ENCODE data around the gene ZMPSTE24. TPM values are rescaled to one million over a fixed set of nuclear protein-coding genes. Genes with fewer than 3 reads are reported as not detected.

Gene ZMPSTE24
- total RNA-seq, 1 experiment from 2014 or later: 65.4 TPM

- in situ Hi-C loops (cut with HindIII; ENCODE audit: low pct_unique_long_range_greater_than_20kb, low sequenced_read_pairs): no loop called here
- ChIA-PET POLR2A (no interaction called here), CTCF (no interaction called here)
- TF ChIP-seq SIN3A (IDR thresholded peaks at IDR 0.05; ENCODE audit: borderline replicate concordance, insufficient read depth, low read depth, low read length) (no peak), POLR2AphosphoS5 (IDR thresholded peaks at IDR 0.05; ENCODE audit: low read depth, low read length) (no peak), CTCF (IDR thresholded peaks at IDR 0.05) (no peak), TCF7L2 (IDR thresholded peaks at IDR 0.05; ENCODE audit: low read depth, low read length) (no peak), REST (IDR thresholded peaks at IDR 0.05; ENCODE audit: insufficient read depth in 1 of 2, low read depth in 2 of 2, low read length in 1 of 2) (no peak)
- no TSS peak for BruUV-seq (replicated peaks)
- no peak for ATAC-seq
- no peaks in the 10 kb centered on the region for H3K4me1 ChIP-seq (ENCODE audit: control insufficient read depth, insufficient read depth, low read length)
- H3K4me3 ChIP-seq (ENCODE audit: low read depth in 2 of 2, low read length in 2 of 2): no peak overlapping the region
- intact Hi-C loops (cut with micrococcal nuclease; ENCODE audit: unreplicated experiment): no loop called here
- DNase-seq (ENCODE audit: low read depth, low spot score): no peak
- no peaks in the 10 kb centered on the region for H3K27me3 ChIP-seq (ENCODE audit: control insufficient read depth, insufficient read depth, low read length)
- H3K27ac ChIP-seq (ENCODE audit: low read length): no peak overlapping the region
- no peaks in the 10 kb centered on the region for H3K9me3 ChIP-seq (ENCODE audit: control insufficient read depth, insufficient read depth, low read depth, low read length)
- no peaks in the 10 kb centered on the region for H3K36me3 ChIP-seq (ENCODE audit: control insufficient read depth, insufficient read depth, low read length)
Measured at GRCh38 chr1:40309374-40310128, 51.5 kb downstream of the ZMPSTE24 start.

- BruUV-seq (replicated peaks): no TSS peak
- in situ Hi-C loops (cut with HindIII; ENCODE audit: low pct_unique_long_range_greater_than_20kb, low sequenced_read_pairs): no loop called here
- Histone ChIP-seq H3K4me1 (ENCODE audit: control insufficient read depth, insufficient read depth, low read length) (no peaks in the 10 kb centered on the region), H3K36me3 (ENCODE audit: control insufficient read depth, insufficient read depth, low read length) (no peaks in the 10 kb centered on the region), H3K9me3 (ENCODE audit: control insufficient read depth, insufficient read depth, low read depth, low read length) (no peaks in the 10 kb centered on the region), H3K27ac (ENCODE audit: low read length) (no peak overlapping the region), H3K4me3 (ENCODE audit: low read depth in 2 of 2, low read length in 2 of 2) (no peak overlapping the region), H3K27me3 (ENCODE audit: control insufficient read depth, insufficient read depth, low read length) (no peaks in the 10 kb centered on the region)
- no peak for DNase-seq (ENCODE audit: low read depth, low spot score)
- TF ChIP-seq REST (IDR thresholded peaks at IDR 0.05; ENCODE audit: insufficient read depth in 1 of 2, low read depth in 2 of 2, low read length in 1 of 2) (no peak), SIN3A (IDR thresholded peaks at IDR 0.05; ENCODE audit: borderline replicate concordance, insufficient read depth, low read depth, low read length) (no peak), TCF7L2 (IDR thresholded peaks at IDR 0.05; ENCODE audit: low read depth, low read length) (no peak), POLR2AphosphoS5 (IDR thresholded peaks at IDR 0.05; ENCODE audit: low read depth, low read length) (no peak), CTCF (IDR thresholded peaks at IDR 0.05) (no peak)
- ChIA-PET POLR2A (no interaction called here), CTCF (no interaction called here)
- intact Hi-C loops (cut with micrococcal nuclease; ENCODE audit: unreplicated experiment): no loop called here
- no peak for ATAC-seq
Measured at GRCh38 chr1:40310129-40310461, 52.1 kb downstream of the ZMPSTE24 start.
